ENCODE measurements around the gene IFFO2. TPM values are rescaled to one million over a fixed set of nuclear protein-coding genes. Genes with fewer than 3 reads are reported as not detected.

IFFO2 gene
- total and polyA plus RNA-seq, 2 experiments from 2014 or later: 0.71 to 7.5 TPM

DNA sequence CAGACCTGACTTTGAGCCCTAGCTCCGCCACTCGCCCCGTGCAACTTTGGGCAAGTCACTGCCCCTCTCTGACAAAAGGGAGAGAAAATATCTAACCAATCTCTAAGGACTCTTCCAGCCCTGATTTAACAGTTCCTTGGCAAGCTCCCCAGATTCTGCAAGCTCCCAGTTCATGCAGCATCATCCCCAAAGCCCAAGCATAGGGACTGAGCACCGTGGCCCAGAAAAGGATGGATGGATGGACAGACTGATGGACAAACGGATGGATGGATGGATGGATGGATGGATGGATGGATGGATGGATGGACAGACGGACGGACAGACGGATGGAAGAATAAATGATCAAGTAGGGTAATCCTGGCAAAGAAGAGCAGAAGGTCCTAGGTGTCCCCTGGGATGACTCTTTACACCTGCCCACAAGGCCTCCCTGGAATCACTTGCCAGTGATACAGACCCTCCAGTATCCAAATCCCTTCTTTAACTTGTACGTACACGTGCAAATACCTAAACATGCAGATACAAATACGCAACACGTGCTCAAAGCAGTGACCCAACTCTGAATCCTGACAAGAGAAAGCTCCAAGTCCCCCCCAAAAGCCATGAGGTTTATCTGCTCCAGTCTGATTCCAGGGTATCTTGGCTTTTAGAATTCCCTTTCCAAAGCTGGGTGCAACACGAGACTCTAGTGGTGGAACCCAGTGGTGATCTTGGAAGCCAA lies 16.0 kb downstream of the IFFO2 start (continued):
- TF ChIP-seq, protein P1, sequence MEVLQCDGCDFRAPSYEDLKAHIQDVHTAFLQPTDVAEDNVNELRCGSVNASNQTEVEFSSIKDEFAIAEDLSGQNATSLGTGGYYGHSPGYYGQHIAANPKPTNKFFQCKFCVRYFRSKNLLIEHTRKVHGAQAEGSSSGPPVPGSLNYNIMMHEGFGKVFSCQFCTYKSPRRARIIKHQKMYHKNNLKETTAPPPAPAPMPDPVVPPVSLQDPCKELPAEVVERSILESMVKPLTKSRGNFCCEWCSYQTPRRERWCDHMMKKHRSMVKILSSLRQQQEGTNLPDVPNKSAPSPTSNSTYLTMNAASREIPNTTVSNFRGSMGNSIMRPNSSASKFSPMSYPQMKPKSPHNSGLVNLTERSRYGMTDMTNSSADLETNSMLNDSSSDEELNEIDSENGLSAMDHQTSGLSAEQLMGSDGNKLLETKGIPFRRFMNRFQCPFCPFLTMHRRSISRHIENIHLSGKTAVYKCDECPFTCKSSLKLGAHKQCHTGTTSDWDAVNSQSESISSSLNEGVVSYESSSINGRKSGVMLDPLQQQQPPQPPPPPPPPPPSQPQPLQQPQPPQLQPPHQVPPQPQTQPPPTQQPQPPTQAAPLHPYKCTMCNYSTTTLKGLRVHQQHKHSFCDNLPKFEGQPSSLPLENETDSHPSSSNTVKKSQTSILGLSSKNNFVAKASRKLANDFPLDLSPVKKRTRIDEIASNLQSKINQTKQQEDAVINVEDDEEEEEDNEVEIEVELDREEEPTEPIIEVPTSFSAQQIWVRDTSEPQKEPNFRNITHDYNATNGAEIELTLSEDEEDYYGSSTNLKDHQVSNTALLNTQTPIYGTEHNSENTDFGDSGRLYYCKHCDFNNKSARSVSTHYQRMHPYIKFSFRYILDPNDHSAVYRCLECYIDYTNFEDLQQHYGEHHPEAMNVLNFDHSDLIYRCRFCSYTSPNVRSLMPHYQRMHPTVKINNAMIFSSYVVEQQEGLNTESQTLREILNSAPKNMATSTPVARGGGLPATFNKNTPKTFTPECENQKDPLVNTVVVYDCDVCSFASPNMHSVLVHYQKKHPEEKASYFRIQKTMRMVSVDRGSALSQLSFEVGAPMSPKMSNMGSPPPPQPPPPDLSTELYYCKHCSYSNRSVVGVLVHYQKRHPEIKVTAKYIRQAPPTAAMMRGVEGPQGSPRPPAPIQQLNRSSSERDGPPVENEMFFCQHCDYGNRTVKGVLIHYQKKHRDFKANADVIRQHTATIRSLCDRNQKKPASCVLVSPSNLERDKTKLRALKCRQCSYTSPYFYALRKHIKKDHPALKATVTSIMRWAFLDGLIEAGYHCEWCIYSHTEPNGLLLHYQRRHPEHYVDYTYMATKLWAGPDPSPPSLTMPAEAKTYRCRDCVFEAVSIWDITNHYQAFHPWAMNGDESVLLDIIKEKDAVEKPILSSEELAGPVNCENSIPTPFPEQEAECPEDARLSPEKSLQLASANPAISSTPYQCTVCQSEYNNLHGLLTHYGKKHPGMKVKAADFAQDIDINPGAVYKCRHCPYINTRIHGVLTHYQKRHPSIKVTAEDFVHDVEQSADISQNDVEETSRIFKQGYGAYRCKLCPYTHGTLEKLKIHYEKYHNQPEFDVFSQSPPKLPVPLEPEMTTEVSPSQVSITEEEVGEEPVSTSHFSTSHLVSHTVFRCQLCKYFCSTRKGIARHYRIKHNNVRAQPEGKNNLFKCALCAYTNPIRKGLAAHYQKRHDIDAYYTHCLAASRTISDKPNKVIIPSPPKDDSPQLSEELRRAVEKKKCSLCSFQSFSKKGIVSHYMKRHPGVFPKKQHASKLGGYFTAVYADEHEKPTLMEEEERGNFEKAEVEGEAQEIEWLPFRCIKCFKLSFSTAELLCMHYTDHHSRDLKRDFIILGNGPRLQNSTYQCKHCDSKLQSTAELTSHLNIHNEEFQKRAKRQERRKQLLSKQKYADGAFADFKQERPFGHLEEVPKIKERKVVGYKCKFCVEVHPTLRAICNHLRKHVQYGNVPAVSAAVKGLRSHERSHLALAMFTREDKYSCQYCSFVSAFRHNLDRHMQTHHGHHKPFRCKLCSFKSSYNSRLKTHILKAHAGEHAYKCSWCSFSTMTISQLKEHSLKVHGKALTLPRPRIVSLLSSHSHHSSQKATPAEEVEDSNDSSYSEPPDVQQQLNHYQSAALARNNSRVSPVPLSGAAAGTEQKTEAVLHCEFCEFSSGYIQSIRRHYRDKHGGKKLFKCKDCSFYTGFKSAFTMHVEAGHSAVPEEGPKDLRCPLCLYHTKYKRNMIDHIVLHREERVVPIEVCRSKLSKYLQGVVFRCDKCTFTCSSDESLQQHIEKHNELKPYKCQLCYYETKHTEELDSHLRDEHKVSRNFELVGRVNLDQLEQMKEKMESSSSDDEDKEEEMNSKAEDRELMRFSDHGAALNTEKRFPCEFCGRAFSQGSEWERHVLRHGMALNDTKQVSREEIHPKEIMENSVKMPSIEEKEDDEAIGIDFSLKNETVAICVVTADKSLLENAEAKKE (CRISPR knock-in tag; IDR thresholded peaks at IDR 0.05): no peak

- Mint-ChIP-seq H3K27ac (no peak overlapping the region), H3K27me3 (ENCODE audit: insufficient read depth, low read depth, poor library complexity) (peaks cover 3% of the 10 kb centered on the region), H3K4me1 (peaks cover 43% of the 10 kb centered on the region), H3K9me3 (peaks cover 3% of the 10 kb centered on the region; the same call in 1 of the 3 replicates), H3K36me3 (ENCODE audit: low read depth) (no peaks in the 10 kb centered on the region; the same call in 2 of the 3 replicates), H3K4me3 (no peak overlapping the region)
- Histone ChIP-seq H3K4me3 (no peak overlapping the region), H3K27me3 (ENCODE audit: insufficient read depth) (no peaks in the 10 kb centered on the region), H3F3A (replicated peaks; ENCODE audit: low read depth) (no peaks in the 10 kb centered on the region), H3K4me1 (ENCODE audit: insufficient read depth) (peaks cover 3% of the 10 kb centered on the region; the same call in 1 of the 2 replicates), H3K4me2 (no peak overlapping the region), H3K9me2 (ENCODE audit: insufficient read depth) (no peaks in the 10 kb centered on the region), H4K20me1 (replicated peaks; ENCODE audit: insufficient read depth) (no peaks in the 10 kb centered on the region; the same call in none of the 2 replicates), H3K79me2 (replicated peaks; ENCODE audit: insufficient read depth) (no peaks in the 10 kb centered on the region), H3K36me3 (ENCODE audit: insufficient read depth) (no peaks in the 10 kb centered on the region), H2AFZ (no peak overlapping the region), H3K27ac (ENCODE audit: low read depth) (no peak overlapping the region)
- DNase-seq (ENCODE audit: low spot score) (no peak), ATAC-seq (no peak)
- TF ChIP-seq STAT1 (IDR thresholded peaks at IDR 0.05; ENCODE audit: unreplicated experiment) (no peak), POLR2AphosphoS5 (IDR thresholded peaks at IDR 0.05; ENCODE audit: low read depth) (no peak), EZH2phosphoT487 (IDR thresholded peaks at IDR 0.05; ENCODE audit: unreplicated experiment) (no peak), ZNF114 (CRISPR knock-in tag; IDR thresholded peaks at IDR 0.05) (no peak), CTCF (conservative IDR thresholded peaks at IDR 0.05; ENCODE audit: low read depth in 2 of 2) (no peak), JUNB (IDR thresholded peaks at IDR 0.05; ENCODE audit: unreplicated experiment) (no peak), ETS1 (IDR thresholded peaks at IDR 0.05) (no peak), ZNF331 (CRISPR knock-in tag; IDR thresholded peaks at IDR 0.05; ENCODE audit: low read depth) (no peak)
- TF ChIP-seq, protein P2, sequence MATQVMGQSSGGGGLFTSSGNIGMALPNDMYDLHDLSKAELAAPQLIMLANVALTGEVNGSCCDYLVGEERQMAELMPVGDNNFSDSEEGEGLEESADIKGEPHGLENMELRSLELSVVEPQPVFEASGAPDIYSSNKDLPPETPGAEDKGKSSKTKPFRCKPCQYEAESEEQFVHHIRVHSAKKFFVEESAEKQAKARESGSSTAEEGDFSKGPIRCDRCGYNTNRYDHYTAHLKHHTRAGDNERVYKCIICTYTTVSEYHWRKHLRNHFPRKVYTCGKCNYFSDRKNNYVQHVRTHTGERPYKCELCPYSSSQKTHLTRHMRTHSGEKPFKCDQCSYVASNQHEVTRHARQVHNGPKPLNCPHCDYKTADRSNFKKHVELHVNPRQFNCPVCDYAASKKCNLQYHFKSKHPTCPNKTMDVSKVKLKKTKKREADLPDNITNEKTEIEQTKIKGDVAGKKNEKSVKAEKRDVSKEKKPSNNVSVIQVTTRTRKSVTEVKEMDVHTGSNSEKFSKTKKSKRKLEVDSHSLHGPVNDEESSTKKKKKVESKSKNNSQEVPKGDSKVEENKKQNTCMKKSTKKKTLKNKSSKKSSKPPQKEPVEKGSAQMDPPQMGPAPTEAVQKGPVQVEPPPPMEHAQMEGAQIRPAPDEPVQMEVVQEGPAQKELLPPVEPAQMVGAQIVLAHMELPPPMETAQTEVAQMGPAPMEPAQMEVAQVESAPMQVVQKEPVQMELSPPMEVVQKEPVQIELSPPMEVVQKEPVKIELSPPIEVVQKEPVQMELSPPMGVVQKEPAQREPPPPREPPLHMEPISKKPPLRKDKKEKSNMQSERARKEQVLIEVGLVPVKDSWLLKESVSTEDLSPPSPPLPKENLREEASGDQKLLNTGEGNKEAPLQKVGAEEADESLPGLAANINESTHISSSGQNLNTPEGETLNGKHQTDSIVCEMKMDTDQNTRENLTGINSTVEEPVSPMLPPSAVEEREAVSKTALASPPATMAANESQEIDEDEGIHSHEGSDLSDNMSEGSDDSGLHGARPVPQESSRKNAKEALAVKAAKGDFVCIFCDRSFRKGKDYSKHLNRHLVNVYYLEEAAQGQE (IDR thresholded peaks at IDR 0.05; ENCODE audit: unreplicated experiment): no peak
These were observed 16.8 kb downstream of the IFFO2 start for GRCh38 chr1:18939398-18940302.
